ENCODE results near the gene MINDY4B.
A peak's percentile ranks its signal among the peaks of the same experiment; 100 is the strongest.

Gene MINDY4B

DNA sequence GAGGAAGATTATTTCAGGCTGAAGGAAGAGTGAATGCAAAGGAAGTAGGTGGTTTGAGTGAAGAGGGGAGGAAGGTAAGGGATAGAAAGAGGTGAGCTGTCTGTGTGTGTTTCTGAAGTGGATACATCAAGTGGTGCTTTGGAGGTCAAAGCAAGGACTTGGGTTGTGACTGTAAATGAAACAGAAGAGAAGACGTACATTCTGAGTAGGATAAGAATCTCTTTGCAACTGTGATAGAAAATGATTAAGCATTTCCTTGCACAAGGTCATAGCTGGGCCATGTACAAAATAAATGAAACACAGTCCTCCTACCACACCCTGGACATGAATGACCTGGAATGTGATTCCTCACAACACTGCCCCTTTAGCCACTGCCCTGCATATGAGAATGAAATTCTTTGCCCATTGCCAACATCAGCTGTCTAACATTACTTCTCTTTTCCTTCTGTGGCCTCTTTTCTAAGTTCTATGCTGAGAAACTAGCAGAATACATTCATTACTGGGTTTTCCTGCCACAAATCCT lies 28.3 kb upstream of the MINDY4B start:
- no peak overlapping the region for H4K8ac ChIP-seq (ENCODE audit: low read depth, low read length)
- H3K23ac ChIP-seq (ENCODE audit: low read length) = no peak overlapping the region
- no peak overlapping the region for H3K18ac ChIP-seq (ENCODE audit: low read length)
- no peak overlapping the region for H2BK5ac ChIP-seq (ENCODE audit: low read length)
- H4K5ac ChIP-seq (ENCODE audit: low read length) = no peak overlapping the region
- H3K4me1 ChIP-seq (ENCODE audit: control insufficient read depth, low read depth, low read length) = no peaks in the 10 kb centered on the region
- H2AK5ac ChIP-seq (ENCODE audit: low read length) = no peak overlapping the region
- no peak overlapping the region for H3K4me3 ChIP-seq (ENCODE audit: low read length)
- DNase-seq = no peak
- H3K56ac ChIP-seq (ENCODE audit: low read length) = no peak overlapping the region
- H3K27ac ChIP-seq (ENCODE audit: low read depth, low read length) = no peak overlapping the region
- no peak overlapping the region for H2BK120ac ChIP-seq (ENCODE audit: low read depth, low read length)
- H3K4ac ChIP-seq (ENCODE audit: low read depth, low read length) = no peak overlapping the region
- H2BK15ac ChIP-seq (replicated peaks; ENCODE audit: low read depth) = no peak overlapping the region
- no peaks in the 10 kb centered on the region for H3K79me2 ChIP-seq (ENCODE audit: control insufficient read depth, insufficient read depth, low read length)
- H3K4me2 ChIP-seq (ENCODE audit: low read length) = no peak overlapping the region
- no peaks in the 10 kb centered on the region for H3K27me3 ChIP-seq (ENCODE audit: insufficient read depth, low read length, poor library complexity)
- H3K79me1 ChIP-seq (ENCODE audit: low read length) = no peaks in the 10 kb centered on the region
- H3K36me3 ChIP-seq (ENCODE audit: control insufficient read depth, insufficient read depth, low read length) = no peaks in the 10 kb centered on the region
- H3K9ac ChIP-seq (ENCODE audit: low read length) = no peak overlapping the region
- no CpG with 5 or more reads among the region's 1 CpG for WGBS (ENCODE audit: extremely low coverage, insufficient coverage, low lambda C conversion rate)

DNA sequence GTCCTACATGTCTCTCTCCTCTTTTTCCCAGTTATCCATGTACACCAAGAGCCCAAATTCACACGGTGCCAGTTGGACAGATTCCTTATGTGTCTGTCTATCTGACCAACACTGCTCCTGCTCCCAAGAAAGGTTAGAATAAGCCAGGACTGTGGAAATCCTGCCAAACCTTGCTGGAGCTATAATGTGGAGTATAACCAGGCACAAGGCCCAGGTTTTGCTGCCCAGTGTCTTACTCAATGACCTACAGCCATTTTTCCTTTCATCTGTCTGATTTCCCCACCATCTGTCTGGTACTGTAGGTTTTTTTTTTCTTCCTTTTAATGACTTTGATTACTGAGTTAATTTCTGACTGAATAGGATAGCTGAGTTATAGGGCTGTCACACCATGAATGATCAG lies 26.5 kb upstream of the MINDY4B start:
- Histone ChIP-seq H3K23ac (ENCODE audit: low read length) (no peak overlapping the region), H3K27ac (ENCODE audit: low read depth, low read length) (no peak overlapping the region), H3K4ac (ENCODE audit: low read depth, low read length) (no peak overlapping the region), H3K4me3 (ENCODE audit: low read length) (no peak overlapping the region), H3K18ac (ENCODE audit: low read length) (no peak overlapping the region), H3K4me2 (ENCODE audit: low read length) (no peak overlapping the region), H4K5ac (ENCODE audit: low read length) (no peak overlapping the region), H3K56ac (ENCODE audit: low read length) (no peak overlapping the region), H2BK5ac (ENCODE audit: low read length) (no peak overlapping the region), H3K4me1 (ENCODE audit: control insufficient read depth, low read depth, low read length) (no peaks in the 10 kb centered on the region), H4K8ac (ENCODE audit: low read depth, low read length) (no peak overlapping the region), H3K36me3 (ENCODE audit: control insufficient read depth, insufficient read depth, low read length) (no peaks in the 10 kb centered on the region), H3K9ac (ENCODE audit: low read length) (no peak overlapping the region), H3K79me2 (ENCODE audit: control insufficient read depth, insufficient read depth, low read length) (no peaks in the 10 kb centered on the region), H2BK120ac (ENCODE audit: low read depth, low read length) (no peak overlapping the region), H2AK5ac (ENCODE audit: low read length) (no peak overlapping the region), H3K79me1 (ENCODE audit: low read length) (no peaks in the 10 kb centered on the region), H2BK15ac (replicated peaks; ENCODE audit: low read depth) (no peak overlapping the region), H3K27me3 (ENCODE audit: insufficient read depth, low read length, poor library complexity) (no peaks in the 10 kb centered on the region)
- WGBS (ENCODE audit: extremely low coverage, insufficient coverage, low lambda C conversion rate) = no CpG with 5 or more reads among the region's 1 CpG
- DNase-seq = no peak

DNA sequence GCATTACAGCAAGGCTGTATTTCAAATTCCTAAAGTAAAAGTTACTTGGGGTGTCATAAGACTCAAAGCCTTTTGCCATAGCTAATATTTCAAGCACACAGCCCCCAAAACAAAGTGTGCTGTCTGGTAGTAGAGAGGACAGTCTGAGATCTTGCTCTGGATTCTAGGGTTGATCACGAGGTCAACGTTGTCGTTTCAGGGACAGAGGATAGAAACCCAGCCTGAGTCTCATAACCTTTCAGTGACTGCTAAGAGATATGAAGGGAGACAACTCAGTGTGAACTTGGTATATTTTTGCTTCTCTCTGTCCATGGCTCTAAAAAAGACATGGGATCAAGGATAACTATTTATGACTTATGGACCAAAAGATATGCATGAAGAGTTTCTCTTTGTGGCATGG lies 25.6 kb upstream of the MINDY4B start:
- WGBS (ENCODE audit: extremely low coverage, insufficient coverage, low lambda C conversion rate) = no CpG with 5 or more reads among the region's 3 CpGs
- Histone ChIP-seq H3K4ac (ENCODE audit: low read depth, low read length) (no peak overlapping the region), H3K9ac (ENCODE audit: low read length) (no peak overlapping the region), H3K56ac (ENCODE audit: low read length) (no peak overlapping the region), H3K79me1 (ENCODE audit: low read length) (no peaks in the 10 kb centered on the region), H3K27ac (ENCODE audit: low read depth, low read length) (no peak overlapping the region), H2BK5ac (ENCODE audit: low read length) (no peak overlapping the region), H4K8ac (ENCODE audit: low read depth, low read length) (no peak overlapping the region), H3K4me1 (ENCODE audit: control insufficient read depth, low read depth, low read length) (no peaks in the 10 kb centered on the region), H2BK15ac (replicated peaks; ENCODE audit: low read depth) (no peak overlapping the region), H3K36me3 (ENCODE audit: control insufficient read depth, insufficient read depth, low read length) (no peaks in the 10 kb centered on the region), H2AK5ac (ENCODE audit: low read length) (no peak overlapping the region), H3K4me3 (ENCODE audit: low read length) (no peak overlapping the region), H2BK120ac (ENCODE audit: low read depth, low read length) (no peak overlapping the region), H3K18ac (ENCODE audit: low read length) (no peak overlapping the region), H3K23ac (ENCODE audit: low read length) (no peak overlapping the region), H3K27me3 (ENCODE audit: insufficient read depth, low read length, poor library complexity) (no peaks in the 10 kb centered on the region), H3K79me2 (ENCODE audit: control insufficient read depth, insufficient read depth, low read length) (no peaks in the 10 kb centered on the region), H3K4me2 (ENCODE audit: low read length) (no peak overlapping the region), H4K5ac (ENCODE audit: low read length) (no peak overlapping the region)
- DNase-seq = no peak

DNA sequence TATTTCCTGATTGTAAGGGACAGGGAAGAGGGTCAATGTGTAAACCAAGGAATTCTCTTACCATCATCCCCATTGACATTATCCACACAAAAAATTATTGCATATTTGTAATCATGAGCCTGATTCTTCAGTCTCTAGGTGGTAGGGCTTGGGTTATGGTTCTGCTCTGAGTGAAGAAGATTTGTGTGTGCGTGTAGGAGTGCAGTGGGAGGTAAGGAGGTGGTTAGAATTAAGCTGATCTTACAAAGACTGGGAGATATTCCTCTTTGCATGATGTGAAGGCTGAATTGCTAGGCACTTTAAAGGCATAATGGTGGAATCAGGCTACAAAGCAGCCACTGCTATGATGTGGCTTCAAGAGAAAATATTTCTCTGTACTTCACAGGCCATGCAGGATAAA lies 23.0 kb upstream of the MINDY4B start:
- Histone ChIP-seq H3K23ac (ENCODE audit: low read length) (no peak overlapping the region), H4K8ac (ENCODE audit: low read depth, low read length) (no peak overlapping the region), H3K4me3 (ENCODE audit: low read length) (no peak overlapping the region), H3K4me1 (ENCODE audit: control insufficient read depth, low read depth, low read length) (no peaks in the 10 kb centered on the region), H2BK120ac (ENCODE audit: low read depth, low read length) (no peak overlapping the region), H3K79me2 (ENCODE audit: control insufficient read depth, insufficient read depth, low read length) (no peaks in the 10 kb centered on the region), H3K27me3 (ENCODE audit: insufficient read depth, low read length, poor library complexity) (no peaks in the 10 kb centered on the region), H3K18ac (ENCODE audit: low read length) (no peak overlapping the region), H3K9ac (ENCODE audit: low read length) (no peak overlapping the region), H2BK15ac (replicated peaks; ENCODE audit: low read depth) (no peak overlapping the region), H4K5ac (ENCODE audit: low read length) (no peak overlapping the region), H2AK5ac (ENCODE audit: low read length) (no peak overlapping the region), H3K27ac (ENCODE audit: low read depth, low read length) (no peak overlapping the region), H3K56ac (ENCODE audit: low read length) (no peak overlapping the region), H3K36me3 (ENCODE audit: control insufficient read depth, insufficient read depth, low read length) (no peaks in the 10 kb centered on the region), H3K4ac (ENCODE audit: low read depth, low read length) (no peak overlapping the region), H2BK5ac (ENCODE audit: low read length) (no peak overlapping the region), H3K79me1 (ENCODE audit: low read length) (no peaks in the 10 kb centered on the region), H3K4me2 (ENCODE audit: low read length) (no peak overlapping the region)
- no CpG with 5 or more reads among the region's 1 CpG for WGBS (ENCODE audit: extremely low coverage, insufficient coverage, low lambda C conversion rate)
- DNase-seq = no peak

DNA sequence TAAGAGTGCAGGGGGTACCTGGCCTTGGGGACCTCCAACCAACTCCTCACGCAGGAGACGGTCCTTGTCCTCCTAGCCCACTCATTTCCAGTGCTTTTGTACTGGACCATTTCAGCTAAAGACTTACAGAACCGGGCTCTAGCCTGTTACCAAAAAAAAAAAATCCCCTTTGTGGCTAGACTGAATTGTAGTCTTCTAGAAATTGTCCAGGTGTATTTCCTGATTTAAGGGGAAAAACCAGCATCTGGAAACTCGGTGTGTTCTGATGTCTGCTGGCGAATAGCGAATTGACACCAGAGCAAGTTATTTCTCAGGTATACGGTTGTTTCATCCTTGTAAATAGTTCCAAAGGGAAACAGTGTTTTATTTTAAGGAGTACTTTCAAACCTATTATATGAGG lies 21.1 kb upstream of the MINDY4B start:
- no peak overlapping the region for H3K4me3 ChIP-seq (ENCODE audit: low read length)
- no peak overlapping the region for H4K8ac ChIP-seq (ENCODE audit: low read depth, low read length)
- H3K4ac ChIP-seq (ENCODE audit: low read depth, low read length) = no peak overlapping the region
- no peaks in the 10 kb centered on the region for H3K79me2 ChIP-seq (ENCODE audit: control insufficient read depth, insufficient read depth, low read length)
- no peak overlapping the region for H2BK5ac ChIP-seq (ENCODE audit: low read length)
- no peak overlapping the region for H3K9ac ChIP-seq (ENCODE audit: low read length)
- H3K56ac ChIP-seq (ENCODE audit: low read length) = no peak overlapping the region
- no peaks in the 10 kb centered on the region for H3K36me3 ChIP-seq (ENCODE audit: control insufficient read depth, insufficient read depth, low read length)
- no peaks in the 10 kb centered on the region for H3K79me1 ChIP-seq (ENCODE audit: low read length)
- no peak overlapping the region for H3K18ac ChIP-seq (ENCODE audit: low read length)
- H2BK15ac ChIP-seq (replicated peaks; ENCODE audit: low read depth) = no peak overlapping the region
- no peaks in the 10 kb centered on the region for H3K27me3 ChIP-seq (ENCODE audit: insufficient read depth, low read length, poor library complexity)
- no peak overlapping the region for H2AK5ac ChIP-seq (ENCODE audit: low read length)
- no peak overlapping the region for H3K4me2 ChIP-seq (ENCODE audit: low read length)
- no peak overlapping the region for H2BK120ac ChIP-seq (ENCODE audit: low read depth, low read length)
- no CpG with 5 or more reads among the region's 7 CpGs for WGBS (ENCODE audit: extremely low coverage, insufficient coverage, low lambda C conversion rate)
- no peak for DNase-seq
- no peaks in the 10 kb centered on the region for H3K4me1 ChIP-seq (ENCODE audit: control insufficient read depth, low read depth, low read length)
- no peak overlapping the region for H3K23ac ChIP-seq (ENCODE audit: low read length)
- H3K27ac ChIP-seq (ENCODE audit: low read depth, low read length) = no peak overlapping the region
- H4K5ac ChIP-seq (ENCODE audit: low read length) = no peak overlapping the region

DNA sequence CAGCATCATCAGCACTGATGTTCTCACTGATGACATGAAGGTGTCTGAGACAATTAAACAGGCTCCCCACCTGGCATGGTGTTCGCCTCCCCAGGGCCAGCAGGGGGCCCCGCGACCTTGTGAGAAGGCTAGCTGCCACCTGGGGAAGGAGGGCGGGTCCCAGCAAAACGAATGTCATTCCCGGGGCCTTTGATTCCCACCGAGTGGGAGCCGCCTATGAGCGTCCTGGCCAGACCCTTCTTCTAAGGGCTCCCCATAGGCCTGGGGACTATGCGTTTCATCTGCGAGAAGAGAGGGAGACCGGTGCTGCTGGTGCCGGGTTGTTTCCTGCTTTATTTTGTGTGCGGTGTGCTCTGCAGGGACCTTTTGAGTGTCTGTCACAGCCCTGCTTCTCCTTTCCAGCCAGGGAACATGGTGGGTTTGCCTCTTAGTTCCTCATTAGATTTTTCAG lies 20.5 kb upstream of the MINDY4B start:
- WGBS (ENCODE audit: extremely low coverage, insufficient coverage, low lambda C conversion rate) = no CpG with 5 or more reads among the region's 14 CpGs
- H4K8ac ChIP-seq (ENCODE audit: low read depth, low read length) = no peak overlapping the region
- H3K23ac ChIP-seq (ENCODE audit: low read length) = no peak overlapping the region
- no peak overlapping the region for H2BK15ac ChIP-seq (replicated peaks; ENCODE audit: low read depth)
- H3K4me2 ChIP-seq (ENCODE audit: low read length) = no peak overlapping the region
- no peak overlapping the region for H3K4me3 ChIP-seq (ENCODE audit: low read length)
- no peak overlapping the region for H3K9ac ChIP-seq (ENCODE audit: low read length)
- H3K56ac ChIP-seq (ENCODE audit: low read length) = peak overlapping the region; percentile 47
- H2BK5ac ChIP-seq (ENCODE audit: low read length) = no peak overlapping the region
- H3K27ac ChIP-seq (ENCODE audit: low read depth, low read length) = no peak overlapping the region
- no peak overlapping the region for H3K18ac ChIP-seq (ENCODE audit: low read length)
- no peak overlapping the region for H4K5ac ChIP-seq (ENCODE audit: low read length)
- no peaks in the 10 kb centered on the region for H3K79me2 ChIP-seq (ENCODE audit: control insufficient read depth, insufficient read depth, low read length)
- no peaks in the 10 kb centered on the region for H3K79me1 ChIP-seq (ENCODE audit: low read length)
- no peak overlapping the region for H3K4ac ChIP-seq (ENCODE audit: low read depth, low read length)
- H3K36me3 ChIP-seq (ENCODE audit: control insufficient read depth, insufficient read depth, low read length) = no peaks in the 10 kb centered on the region
- H3K27me3 ChIP-seq (ENCODE audit: insufficient read depth, low read length, poor library complexity) = no peaks in the 10 kb centered on the region
- no peak overlapping the region for H2BK120ac ChIP-seq (ENCODE audit: low read depth, low read length)
- H3K4me1 ChIP-seq (ENCODE audit: control insufficient read depth, low read depth, low read length) = no peaks in the 10 kb centered on the region
- peak; percentile 86 for DNase-seq
- no peak overlapping the region for H2AK5ac ChIP-seq (ENCODE audit: low read length)

Measured in mesendoderm (in vitro differentiated cells).